Measurements from ENCODE around the gene NR6A1. TPM values are rescaled to one million over a fixed set of nuclear protein-coding genes. Genes with fewer than 3 reads are reported as not detected.

The NR6A1 gene
- total and polyA plus RNA-seq, 2 of the 8 experiments (the other 6 are each of a cell fraction or from before 2014, with no cell fraction given) = 93.2 to 237 TPM

GRCh38 chr9:124470726-124471125 lies 300.4 kb downstream of the NR6A1 start (continued):
- TF ChIP-seq, protein P1, sequence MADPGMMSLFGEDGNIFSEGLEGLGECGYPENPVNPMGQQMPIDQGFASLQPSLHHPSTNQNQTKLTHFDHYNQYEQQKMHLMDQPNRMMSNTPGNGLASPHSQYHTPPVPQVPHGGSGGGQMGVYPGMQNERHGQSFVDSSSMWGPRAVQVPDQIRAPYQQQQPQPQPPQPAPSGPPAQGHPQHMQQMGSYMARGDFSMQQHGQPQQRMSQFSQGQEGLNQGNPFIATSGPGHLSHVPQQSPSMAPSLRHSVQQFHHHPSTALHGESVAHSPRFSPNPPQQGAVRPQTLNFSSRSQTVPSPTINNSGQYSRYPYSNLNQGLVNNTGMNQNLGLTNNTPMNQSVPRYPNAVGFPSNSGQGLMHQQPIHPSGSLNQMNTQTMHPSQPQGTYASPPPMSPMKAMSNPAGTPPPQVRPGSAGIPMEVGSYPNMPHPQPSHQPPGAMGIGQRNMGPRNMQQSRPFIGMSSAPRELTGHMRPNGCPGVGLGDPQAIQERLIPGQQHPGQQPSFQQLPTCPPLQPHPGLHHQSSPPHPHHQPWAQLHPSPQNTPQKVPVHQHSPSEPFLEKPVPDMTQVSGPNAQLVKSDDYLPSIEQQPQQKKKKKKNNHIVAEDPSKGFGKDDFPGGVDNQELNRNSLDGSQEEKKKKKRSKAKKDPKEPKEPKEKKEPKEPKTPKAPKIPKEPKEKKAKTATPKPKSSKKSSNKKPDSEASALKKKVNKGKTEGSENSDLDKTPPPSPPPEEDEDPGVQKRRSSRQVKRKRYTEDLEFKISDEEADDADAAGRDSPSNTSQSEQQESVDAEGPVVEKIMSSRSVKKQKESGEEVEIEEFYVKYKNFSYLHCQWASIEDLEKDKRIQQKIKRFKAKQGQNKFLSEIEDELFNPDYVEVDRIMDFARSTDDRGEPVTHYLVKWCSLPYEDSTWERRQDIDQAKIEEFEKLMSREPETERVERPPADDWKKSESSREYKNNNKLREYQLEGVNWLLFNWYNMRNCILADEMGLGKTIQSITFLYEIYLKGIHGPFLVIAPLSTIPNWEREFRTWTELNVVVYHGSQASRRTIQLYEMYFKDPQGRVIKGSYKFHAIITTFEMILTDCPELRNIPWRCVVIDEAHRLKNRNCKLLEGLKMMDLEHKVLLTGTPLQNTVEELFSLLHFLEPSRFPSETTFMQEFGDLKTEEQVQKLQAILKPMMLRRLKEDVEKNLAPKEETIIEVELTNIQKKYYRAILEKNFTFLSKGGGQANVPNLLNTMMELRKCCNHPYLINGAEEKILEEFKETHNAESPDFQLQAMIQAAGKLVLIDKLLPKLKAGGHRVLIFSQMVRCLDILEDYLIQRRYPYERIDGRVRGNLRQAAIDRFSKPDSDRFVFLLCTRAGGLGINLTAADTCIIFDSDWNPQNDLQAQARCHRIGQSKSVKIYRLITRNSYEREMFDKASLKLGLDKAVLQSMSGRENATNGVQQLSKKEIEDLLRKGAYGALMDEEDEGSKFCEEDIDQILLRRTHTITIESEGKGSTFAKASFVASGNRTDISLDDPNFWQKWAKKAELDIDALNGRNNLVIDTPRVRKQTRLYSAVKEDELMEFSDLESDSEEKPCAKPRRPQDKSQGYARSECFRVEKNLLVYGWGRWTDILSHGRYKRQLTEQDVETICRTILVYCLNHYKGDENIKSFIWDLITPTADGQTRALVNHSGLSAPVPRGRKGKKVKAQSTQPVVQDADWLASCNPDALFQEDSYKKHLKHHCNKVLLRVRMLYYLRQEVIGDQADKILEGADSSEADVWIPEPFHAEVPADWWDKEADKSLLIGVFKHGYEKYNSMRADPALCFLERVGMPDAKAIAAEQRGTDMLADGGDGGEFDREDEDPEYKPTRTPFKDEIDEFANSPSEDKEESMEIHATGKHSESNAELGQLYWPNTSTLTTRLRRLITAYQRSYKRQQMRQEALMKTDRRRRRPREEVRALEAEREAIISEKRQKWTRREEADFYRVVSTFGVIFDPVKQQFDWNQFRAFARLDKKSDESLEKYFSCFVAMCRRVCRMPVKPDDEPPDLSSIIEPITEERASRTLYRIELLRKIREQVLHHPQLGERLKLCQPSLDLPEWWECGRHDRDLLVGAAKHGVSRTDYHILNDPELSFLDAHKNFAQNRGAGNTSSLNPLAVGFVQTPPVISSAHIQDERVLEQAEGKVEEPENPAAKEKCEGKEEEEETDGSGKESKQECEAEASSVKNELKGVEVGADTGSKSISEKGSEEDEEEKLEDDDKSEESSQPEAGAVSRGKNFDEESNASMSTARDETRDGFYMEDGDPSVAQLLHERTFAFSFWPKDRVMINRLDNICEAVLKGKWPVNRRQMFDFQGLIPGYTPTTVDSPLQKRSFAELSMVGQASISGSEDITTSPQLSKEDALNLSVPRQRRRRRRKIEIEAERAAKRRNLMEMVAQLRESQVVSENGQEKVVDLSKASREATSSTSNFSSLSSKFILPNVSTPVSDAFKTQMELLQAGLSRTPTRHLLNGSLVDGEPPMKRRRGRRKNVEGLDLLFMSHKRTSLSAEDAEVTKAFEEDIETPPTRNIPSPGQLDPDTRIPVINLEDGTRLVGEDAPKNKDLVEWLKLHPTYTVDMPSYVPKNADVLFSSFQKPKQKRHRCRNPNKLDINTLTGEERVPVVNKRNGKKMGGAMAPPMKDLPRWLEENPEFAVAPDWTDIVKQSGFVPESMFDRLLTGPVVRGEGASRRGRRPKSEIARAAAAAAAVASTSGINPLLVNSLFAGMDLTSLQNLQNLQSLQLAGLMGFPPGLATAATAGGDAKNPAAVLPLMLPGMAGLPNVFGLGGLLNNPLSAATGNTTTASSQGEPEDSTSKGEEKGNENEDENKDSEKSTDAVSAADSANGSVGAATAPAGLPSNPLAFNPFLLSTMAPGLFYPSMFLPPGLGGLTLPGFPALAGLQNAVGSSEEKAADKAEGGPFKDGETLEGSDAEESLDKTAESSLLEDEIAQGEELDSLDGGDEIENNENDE (IDR thresholded peaks at IDR 0.05; ENCODE audit: insufficient replicate concordance, low read length) = no peak
- no peak for TF ChIP-seq BACH1 (IDR thresholded peaks at IDR 0.05; ENCODE audit: low read length)
- TF ChIP-seq EGR1 (IDR thresholded peaks at IDR 0.05; ENCODE audit: borderline replicate concordance, low read depth, low read length) = no peak
- no peak for TF ChIP-seq MAFK (IDR thresholded peaks at IDR 0.05; ENCODE audit: low read depth, low read length)
- TF ChIP-seq CTBP2 (IDR thresholded peaks at IDR 0.05; ENCODE audit: borderline replicate concordance, insufficient read depth, insufficient read length, low read length) = no peak
- no peak for TF ChIP-seq KDM4A (IDR thresholded peaks at IDR 0.05; ENCODE audit: low read depth, low read length, severe bottlenecking)

Data from H1 (cell line).